T-helper 2 cell treated with Interferon-gamma antibody and Interleukin-4, amounts not matched to agents 100 ng/mL and 5 ng/mL, for 36 hours (primary cell): ENCODE data around the gene GOLGA6A. TPM values are rescaled to one million over a fixed set of nuclear protein-coding genes. Genes with fewer than 3 reads are reported as not detected.
"Not testable (repeated sequence)": the region's sequence is repeated elsewhere in the genome, so short reads cannot be mapped to it uniquely, and the experiment has no call there.

Experiments used
- intact Hi-C: fragments of 100-400 bp; cut with micrococcal nuclease; formaldehyde crosslinking; loops from one replicate; pipeline ENCODE4 v1.15.1; 2023
- total RNA-seq: library from RNA; stranded (reverse); gene quantifications from 2 replicates; pipeline ENCODE4 v1.2.3, GENCODE V29; 2022

GOLGA6A gene
- total RNA-seq = not detected in 2 replicates

GRCh38 chr15:74082450-74082849, at the start of gene GOLGA6A:
GOLGA6A (minus strand) TSS chr15:74082550; CDS start chr15:74082509, 41 bp downstream.
- intact Hi-C loops = not testable (repeated sequence)

GRCh38 chr15:74131628-74132413, 49.5 kb upstream of the GOLGA6A start:
- intact Hi-C loops = loop anchor here (5.0 kb wide), 1 partner anchor 160 kb away; no protein-coding TSS in a partner anchor

- intact Hi-C loops = loop anchor here (5.0 kb wide), 1 partner anchor 159 kb away; no protein-coding TSS in a partner anchor
These were observed 48.7 kb upstream of the GOLGA6A start for GRCh38 chr15:74130849-74131627.

- intact Hi-C loops = loop anchor here (5.0 kb wide), 1 partner anchor 158 kb away; no protein-coding TSS in a partner anchor
These were observed 48.0 kb upstream of the GOLGA6A start, which contains the start of gene ISLR2 for GRCh38 chr15:74130155-74130848. ISLR2 (plus strand) TSS chr15:74130586; CDS start chr15:74132755, 2,169 bp downstream.

- intact Hi-C loops = loop anchor here (5.0 kb wide), 2 partner anchors 157 to 173 kb away; no protein-coding TSS in a partner anchor
These were observed 47.3 kb upstream of the GOLGA6A start for GRCh38 chr15:74129586-74130154.

- intact Hi-C loops = loop anchor here (5.0 kb wide), 1 partner anchor 173 kb away; no protein-coding TSS in a partner anchor
These were observed 46.6 kb upstream of the GOLGA6A start for GRCh38 chr15:74128785-74129585.

GRCh38 chr15:74127954-74128784, 45.8 kb upstream of the GOLGA6A start:
- intact Hi-C loops = loop anchor here (1.0 to 5.0 kb wide), 2 partner anchors 174 to 194 kb away; no protein-coding TSS in a partner anchor

GRCh38 chr15:74127255-74127953, 45.1 kb upstream of the GOLGA6A start:
- intact Hi-C loops = loop anchor here (1.0 to 5.0 kb wide), 2 partner anchors 175 to 195 kb away; no protein-coding TSS in a partner anchor

GRCh38 chr15:74124759-74125158, 42.4 kb upstream of the GOLGA6A start:
- intact Hi-C loops = loop anchor here (5.0 kb wide), 1 partner anchor 178 kb away; no protein-coding TSS in a partner anchor

GRCh38 chr15:74124196-74124595, 41.8 kb upstream of the GOLGA6A start:
- intact Hi-C loops = no loop called here

GRCh38 chr15:74123658-74124057, 41.3 kb upstream of the GOLGA6A start:
- intact Hi-C loops = no loop called here

GRCh38 chr15:74123131-74123429, 40.7 kb upstream of the GOLGA6A start:
- intact Hi-C loops = no loop called here

- intact Hi-C loops = no loop called here
These were observed 40.2 kb upstream of the GOLGA6A start for GRCh38 chr15:74122403-74123130.

GRCh38 chr15:74121858-74122257, 39.5 kb upstream of the GOLGA6A start:
- intact Hi-C loops = no loop called here

GRCh38 chr15:74121039-74121438, 38.7 kb upstream of the GOLGA6A start:
- intact Hi-C loops = no loop called here

- intact Hi-C loops = no loop called here
These were observed 38.1 kb upstream of the GOLGA6A start for GRCh38 chr15:74120426-74120825.

GRCh38 chr15:74109713-74110112, 27.4 kb upstream of the GOLGA6A start:
- intact Hi-C loops = no loop called here

- intact Hi-C loops = not testable (repeated sequence)
These were observed 26.3 kb upstream of the GOLGA6A start for GRCh38 chr15:74108611-74109010.
